ENCODE measurements around the gene MPG.

DNA sequence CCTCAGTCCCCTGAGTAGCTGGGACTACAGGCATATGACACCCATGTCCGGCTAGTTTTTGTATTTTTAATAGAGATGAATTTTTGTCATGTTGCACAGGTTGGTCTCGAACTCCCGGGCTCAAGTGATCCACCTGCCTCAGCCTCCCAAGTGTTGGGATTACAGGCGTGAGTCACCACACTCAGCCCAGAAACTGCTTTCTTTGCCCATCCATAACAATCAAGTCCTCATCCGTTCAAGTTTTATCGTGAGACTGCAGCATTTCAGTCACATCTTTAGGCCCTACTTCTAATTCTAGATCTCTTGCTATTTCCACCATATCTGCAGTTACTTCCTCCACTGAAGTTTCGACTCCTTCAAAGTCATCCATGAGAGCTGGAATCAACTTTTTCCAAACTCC is 54.1 kb downstream of the MPG start:
- TF ChIP-seq CTCF (conservative IDR thresholded peaks at IDR 0.05) (no peak), ZFX (IDR thresholded peaks at IDR 0.05) (no peak)
